IPS DF 19.7 (cell line): ENCODE measurements around the gene TAF5L.
"Not testable (repeated sequence)": the region's sequence is repeated elsewhere in the genome, so short reads cannot be mapped to it uniquely, and the experiment has no call there.

Experiments
- DNase-seq: peaks from one replicate; pipeline ENCODE4 v3.0.0-alpha.2; 2013; ENCODE audit warnings: low read depth, low spot score

TAF5L gene

GRCh38 chr1:229603371-229604005 lies 22.4 kb downstream of the TAF5L start:
- DNase-seq = no peak

GRCh38 chr1:229600229-229600628 lies 25.7 kb downstream of the TAF5L start:
- DNase-seq = no peak

GRCh38 chr1:229599218-229599954 lies 26.5 kb downstream of the TAF5L start:
- no peak for DNase-seq

GRCh38 chr1:229597877-229598276 lies 28.0 kb downstream of the TAF5L start:
- no peak for DNase-seq

GRCh38 chr1:229596925-229597699 lies 28.8 kb downstream of the TAF5L start:
- DNase-seq = no peak

- not testable (repeated sequence) for DNase-seq
Measured at GRCh38 chr1:229595876-229596275, 30.0 kb downstream of the TAF5L start.

- DNase-seq = no peak
Measured at GRCh38 chr1:229594227-229595008, 31.5 kb downstream of the TAF5L start.

GRCh38 chr1:229593800-229594199 lies 32.1 kb downstream of the TAF5L start:
- no peak for DNase-seq

GRCh38 chr1:229590119-229590518 lies 35.8 kb downstream of the TAF5L start:
- DNase-seq = no peak

GRCh38 chr1:229585338-229585737 lies 40.6 kb downstream of the TAF5L start:
- DNase-seq = no peak

- no peak for DNase-seq
Measured at GRCh38 chr1:229582715-229583114, 43.2 kb downstream of the TAF5L start.

GRCh38 chr1:229582011-229582694 lies 43.8 kb downstream of the TAF5L start:
- no peak for DNase-seq

- no peak for DNase-seq
Measured at GRCh38 chr1:229581485-229581884, 44.4 kb downstream of the TAF5L start.

- no peak for DNase-seq
Measured at GRCh38 chr1:229579059-229579673, 46.8 kb downstream of the TAF5L start.

- no peak for DNase-seq
Measured at GRCh38 chr1:229578168-229579058, 47.5 kb downstream of the TAF5L start.

- no peak for DNase-seq
Measured at GRCh38 chr1:229574679-229575442, 51.1 kb downstream of the TAF5L start.

GRCh38 chr1:229572286-229572685 lies 53.6 kb downstream of the TAF5L start:
- no peak for DNase-seq

- no peak for DNase-seq
Measured at GRCh38 chr1:229570891-229571516, 54.9 kb downstream of the TAF5L start.
